Tibial nerve (tissue), 4 donors: Measurements from ENCODE around the gene CAMK1D. TPM values are rescaled to one million over a fixed set of nuclear protein-coding genes. Genes with fewer than 3 reads are reported as not detected.

Experiments used
- DNase-seq, 2 donors: peaks; one replicate each; pipeline ENCODE4 v3.0.0-alpha.2; 2019; ENCODE audit warnings: low spot score in 2 of 2
- H3K27ac ChIP-seq, 4 donors: fragments of 200-600 bp; sonication (generic) in 3 of 4; one replicate each; pipeline ENCODE4 v1.5.1; 2017 to 2019; ENCODE audit warnings: mild to moderate bottlenecking in 1 of 4
- H3K27me3 ChIP-seq, 2 donors: fragments of 200-600 bp; sonication (generic) in 1 of 2; one replicate each; pipeline versions ENCODE4 v1.5.1 to v1.6.0; 2017 to 2019
- H3K36me3 ChIP-seq, 3 donors: fragments of 200-600 bp; sonication (generic); one replicate each; pipeline ENCODE4 v1.5.1; 2018 to 2019
- H3K4me1 ChIP-seq, 4 donors: fragments of 200-600 bp; sonication (generic) in 3 of 4; one replicate each; pipeline ENCODE4 v1.5.1; 2017 to 2019
- H3K4me3 ChIP-seq, 4 donors: fragments of 200-600 bp; sonication (generic) in 3 of 4; one replicate each; pipeline ENCODE4 v1.5.1; 2017 to 2019; ENCODE audit warnings: mild to moderate bottlenecking in 1 of 4, moderate library complexity in 1 of 4
- H3K9me3 ChIP-seq, 4 donors: fragments of 200-600 bp; sonication (generic) in 3 of 4; one replicate each; pipeline ENCODE4 v1.5.1; 2017 to 2019
- CTCF ChIP-seq, 5 experiments: fragments of 200-600 bp in 3 of 5; fragments of 450-650 bp in 2 of 5; sonication (generic) in 3 of 5; IDR thresholded peaks; one replicate each; pipeline ENCODE4 v1.5.1; 2016 to 2019; ENCODE audit warnings: antibody characterized with exemption in 5 of 5, mild to moderate bottlenecking in 3 of 5, moderate library complexity in 2 of 5
- EP300 ChIP-seq, 2 donors: sonication (generic); formaldehyde crosslinking; IDR thresholded peaks; one replicate each; pipeline ENCODE4 v1.6.1; 2017; ENCODE audit warnings: antibody characterized with exemption in 2 of 2, mild to moderate bottlenecking in 1 of 2
- POLR2A ChIP-seq, 2 donors: fragments of 450-650 bp; IDR thresholded peaks; one replicate each; pipeline ENCODE4 v1.6.1; 2017; ENCODE audit warnings: antibody characterized with exemption in 2 of 2, mild to moderate bottlenecking in 2 of 2, moderate library complexity in 2 of 2
- WGBS, 2 donors: methylation state at CpG; one replicate each; pipeline ENCODE4 v1.1.5; 2018; 5-methylcytosine and 5-hydroxymethylcytosine counted together
- total RNA-seq, 4 donors: library from RNA; depleted of rRNA; stranded (reverse); fragments of >200 nt; gene quantifications; one replicate each; pipeline ENCODE4 v1.1.0, GENCODE V29; 2016

The CAMK1D gene
- total RNA-seq, 4 donors from 2014 or later: 6.9 to 20.5 (median 17.2) TPM

DNA sequence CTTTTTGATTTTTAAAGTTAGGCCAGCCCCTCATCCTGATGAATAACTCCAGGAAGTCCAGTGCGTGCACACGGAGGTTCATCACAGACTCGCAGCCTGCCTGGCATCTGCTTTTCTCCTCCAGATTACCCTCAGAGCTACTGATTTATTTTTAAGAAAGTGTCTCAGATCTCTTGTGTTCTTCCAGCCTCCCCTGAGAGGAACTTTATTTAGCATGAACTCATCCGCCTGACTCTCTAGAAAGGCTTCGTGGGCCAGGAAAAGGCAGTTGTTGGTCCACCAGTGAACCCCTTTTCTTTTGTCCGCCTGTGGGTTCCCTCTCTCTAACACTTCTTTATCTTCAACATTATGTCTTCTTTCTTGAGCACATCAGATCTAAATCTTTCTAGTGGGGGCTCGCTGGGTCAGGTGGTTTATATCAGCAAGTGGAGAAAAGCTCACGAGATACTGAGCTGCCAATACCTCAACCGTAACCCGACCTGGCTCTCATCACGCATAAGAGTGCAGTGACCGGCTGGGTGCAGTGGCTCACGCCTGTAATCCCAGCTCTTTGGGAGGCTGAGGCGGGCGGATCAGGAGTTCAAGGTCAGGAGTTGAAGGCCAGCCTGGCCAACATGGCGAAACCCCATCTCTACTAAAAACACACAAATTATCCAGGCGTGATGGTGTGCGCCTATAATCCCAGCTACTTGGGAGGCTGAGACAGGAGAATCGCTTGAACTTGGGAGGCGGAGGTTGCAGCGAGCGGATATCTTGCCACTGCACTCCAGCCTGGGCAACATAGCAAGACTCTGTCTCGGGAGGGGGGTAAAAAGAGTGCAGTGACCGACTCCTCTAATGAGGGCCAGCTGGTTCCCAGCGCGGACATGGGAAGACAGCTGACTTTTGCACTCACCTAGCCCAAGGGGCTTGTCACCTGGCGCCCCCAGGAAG lies 489.9 kb downstream of the CAMK1D start:
- peaks cover 0 to 18% (median 0%) of the 10 kb centered on the region in 4 donors for H3K4me1 ChIP-seq
- H3K36me3 ChIP-seq: no peaks in the 10 kb centered on the region
- no peak overlapping the region for H3K27ac ChIP-seq
- no peak for DNase-seq
- H3K4me3 ChIP-seq: no peak overlapping the region
- 79 to 88% methylated on average over 27 of the region's 27 CpGs for WGBS, 2 donors
- TF ChIP-seq EP300 (IDR thresholded peaks at IDR 0.05) (no peak), POLR2A (IDR thresholded peaks at IDR 0.05) (no peak), CTCF (IDR thresholded peaks at IDR 0.05) (no peak)
- H3K27me3 ChIP-seq: no peaks in the 10 kb centered on the region
- no peaks in the 10 kb centered on the region for H3K9me3 ChIP-seq

DNA sequence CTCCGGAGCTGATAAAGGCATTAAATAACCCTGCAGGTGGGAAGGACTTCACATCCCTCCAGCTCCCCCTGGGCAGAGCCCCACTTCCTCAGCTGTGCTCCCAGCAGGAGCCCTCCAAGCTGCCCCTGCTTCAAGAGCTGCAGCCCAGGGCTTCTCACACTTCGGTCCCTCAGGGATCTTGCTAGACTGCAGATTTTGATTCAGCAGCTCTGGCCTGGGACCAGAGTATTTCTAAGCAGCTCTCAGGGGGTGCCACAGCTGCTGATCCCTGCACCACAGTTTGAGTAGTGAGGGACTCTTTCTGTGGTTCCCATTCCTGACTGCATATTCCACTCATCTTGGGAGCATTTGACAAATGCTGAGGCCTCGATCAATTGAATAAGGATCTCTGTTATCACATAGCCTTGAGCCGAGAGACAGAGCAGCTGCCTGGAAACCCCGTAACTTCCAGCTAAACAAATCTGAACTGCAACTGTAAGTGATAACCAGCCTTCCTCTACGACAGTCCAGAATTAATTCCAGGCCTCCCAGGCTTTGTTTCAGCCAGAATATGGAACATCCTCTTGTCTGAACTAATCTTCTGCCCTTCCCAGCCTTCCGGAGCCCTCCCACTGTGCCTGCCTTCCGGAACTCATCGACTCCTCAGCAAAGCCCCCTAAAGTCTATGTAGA lies 490.7 kb downstream of the CAMK1D start:
- Histone ChIP-seq H3K4me1 (peaks cover 0 to 26% (median 3%) of the 10 kb centered on the region in 4 donors), H3K9me3 (no peaks in the 10 kb centered on the region), H3K27me3 (no peaks in the 10 kb centered on the region), H3K4me3 (no peak overlapping the region), H3K27ac (peak overlapping the region in 1 of 4 donors; percentile 13), H3K36me3 (no peaks in the 10 kb centered on the region)
- DNase-seq: no peak
- TF ChIP-seq EP300 (IDR thresholded peaks at IDR 0.05) (no peak), CTCF (IDR thresholded peaks at IDR 0.05) (no peak), POLR2A (IDR thresholded peaks at IDR 0.05) (no peak)
- WGBS, 2 donors: 49 to 54% methylated on average over 9 of the region's 9 CpGs

GRCh38 chr10:12841426-12841825 lies 492.1 kb downstream of the CAMK1D start:
- Histone ChIP-seq H3K4me1 (peaks cover 0 to 21% (median 3%) of the 10 kb centered on the region in 4 donors), H3K36me3 (no peaks in the 10 kb centered on the region), H3K4me3 (no peak overlapping the region), H3K27me3 (no peaks in the 10 kb centered on the region), H3K9me3 (no peaks in the 10 kb centered on the region), H3K27ac (no peak overlapping the region)
- DNase-seq: no peak
- WGBS, 2 donors: 95 to 98% methylated on average over 10 of the region's 10 CpGs
- TF ChIP-seq POLR2A (IDR thresholded peaks at IDR 0.05) (no peak), CTCF (IDR thresholded peaks at IDR 0.05) (no peak), EP300 (IDR thresholded peaks at IDR 0.05) (no peak)

DNA sequence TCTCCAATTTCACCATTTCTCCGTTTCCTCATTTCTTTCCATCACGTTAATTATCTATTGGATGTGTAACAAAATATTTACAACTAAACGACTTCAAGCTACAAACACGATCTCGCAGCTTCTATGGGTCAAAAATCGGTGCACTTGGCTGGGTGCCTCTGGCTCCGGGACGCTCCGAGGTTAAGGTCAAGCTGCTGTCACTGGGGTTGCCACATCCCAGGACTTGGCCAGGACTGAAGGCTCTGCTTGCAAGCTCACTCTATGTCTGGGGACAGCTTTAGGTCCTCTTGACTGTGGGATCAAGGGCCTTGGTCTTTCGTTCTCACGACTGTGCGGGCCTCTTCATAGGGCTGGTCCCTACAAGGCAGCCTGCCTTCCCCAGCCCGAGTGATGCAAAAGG lies 492.5 kb downstream of the CAMK1D start:
- WGBS, 2 donors: 61 to 77% methylated on average over 13 of the region's 13 CpGs
- H3K27me3 ChIP-seq: no peaks in the 10 kb centered on the region
- TF ChIP-seq EP300 (IDR thresholded peaks at IDR 0.05) (no peak), POLR2A (IDR thresholded peaks at IDR 0.05) (no peak), CTCF (IDR thresholded peaks at IDR 0.05) (no peak)
- DNase-seq: no peak
- no peaks in the 10 kb centered on the region for H3K36me3 ChIP-seq
- no peak overlapping the region for H3K4me3 ChIP-seq
- H3K4me1 ChIP-seq: peaks cover 0 to 21% (median 3%) of the 10 kb centered on the region in 4 donors
- no peak overlapping the region for H3K27ac ChIP-seq
- H3K9me3 ChIP-seq: no peaks in the 10 kb centered on the region

DNA sequence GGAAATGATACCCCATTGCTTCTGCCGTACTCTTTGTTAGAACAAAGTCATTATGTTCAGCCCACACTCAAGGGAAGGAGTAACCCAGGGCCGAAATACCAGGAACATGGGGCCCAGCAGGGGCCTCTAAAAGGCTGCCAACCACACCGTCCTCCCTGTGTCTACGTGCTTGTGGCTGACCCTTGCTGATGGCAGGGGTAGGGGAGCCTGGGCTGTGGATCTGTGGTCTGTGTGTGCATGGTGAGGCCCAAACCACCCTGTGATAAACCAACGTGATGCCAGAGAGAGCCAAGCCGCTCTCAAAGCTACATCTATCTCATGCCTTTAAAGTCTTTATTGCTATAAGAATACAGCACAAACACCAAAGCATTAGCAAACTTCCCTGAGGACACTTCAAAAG lies 493.0 kb downstream of the CAMK1D start:
- Histone ChIP-seq H3K36me3 (no peaks in the 10 kb centered on the region), H3K4me1 (peaks cover 0 to 21% (median 3%) of the 10 kb centered on the region in 4 donors), H3K27me3 (no peaks in the 10 kb centered on the region), H3K4me3 (no peak overlapping the region), H3K27ac (no peak overlapping the region), H3K9me3 (no peaks in the 10 kb centered on the region)
- no peak for DNase-seq
- WGBS, 2 donors: 70 to 89% methylated on average over 6 of the region's 6 CpGs
- TF ChIP-seq POLR2A (IDR thresholded peaks at IDR 0.05) (no peak), CTCF (IDR thresholded peaks at IDR 0.05) (no peak), EP300 (IDR thresholded peaks at IDR 0.05) (no peak)
